ENCODE data around the gene SCML2.
"Not testable (repeated sequence)": the region's sequence is repeated elsewhere in the genome, so short reads cannot be mapped to it uniquely, and the experiment has no call there.

Gene SCML2

GRCh38 chrX:18377796-18378195, 23.3 kb upstream of the SCML2 start:
- Histone ChIP-seq H2BK5ac (ENCODE audit: low read length) (no peak overlapping the region), H3K4ac (ENCODE audit: low read depth, low read length) (no peak overlapping the region), H4K8ac (ENCODE audit: low read depth, low read length) (no peak overlapping the region), H3K27me3 (ENCODE audit: insufficient read depth, low read length, poor library complexity) (no peaks in the 10 kb centered on the region), H3K36me3 (ENCODE audit: control insufficient read depth, insufficient read depth, low read length) (no peaks in the 10 kb centered on the region), H3K79me1 (ENCODE audit: low read length) (no peaks in the 10 kb centered on the region), H3K4me2 (ENCODE audit: low read length) (no peak overlapping the region), H2BK120ac (ENCODE audit: low read depth, low read length) (no peak overlapping the region), H3K23ac (ENCODE audit: low read length) (no peak overlapping the region), H3K4me3 (ENCODE audit: low read length) (no peak overlapping the region), H2AK5ac (ENCODE audit: low read length) (no peak overlapping the region), H3K18ac (ENCODE audit: low read length) (no peak overlapping the region), H3K9ac (ENCODE audit: low read length) (no peak overlapping the region), H4K5ac (ENCODE audit: low read length) (no peak overlapping the region), H3K27ac (ENCODE audit: low read depth, low read length) (no peak overlapping the region), H3K79me2 (ENCODE audit: control insufficient read depth, insufficient read depth, low read length) (no peaks in the 10 kb centered on the region), H3K4me1 (ENCODE audit: control insufficient read depth, low read depth, low read length) (no peaks in the 10 kb centered on the region), H2BK15ac (replicated peaks; ENCODE audit: low read depth) (no peak overlapping the region), H3K56ac (ENCODE audit: low read length) (no peak overlapping the region)
- DNase-seq: peak; percentile 60
- WGBS (ENCODE audit: extremely low coverage, insufficient coverage, low lambda C conversion rate): no CpG with 5 or more reads among the region's 6 CpGs

- H3K23ac ChIP-seq (ENCODE audit: low read length); H3K4me1 ChIP-seq (ENCODE audit: control insufficient read depth, low read depth, low read length); H4K8ac ChIP-seq (ENCODE audit: low read depth, low read length); DNase-seq; H3K56ac ChIP-seq (ENCODE audit: low read length); H3K36me3 ChIP-seq (ENCODE audit: control insufficient read depth, insufficient read depth, low read length); H3K27me3 ChIP-seq (ENCODE audit: insufficient read depth, low read length, poor library complexity); H3K4me2 ChIP-seq (ENCODE audit: low read length); H3K9ac ChIP-seq (ENCODE audit: low read length); H2AK5ac ChIP-seq (ENCODE audit: low read length); H3K79me2 ChIP-seq (ENCODE audit: control insufficient read depth, insufficient read depth, low read length); H3K4me3 ChIP-seq (ENCODE audit: low read length); H2BK15ac ChIP-seq (replicated peaks; ENCODE audit: low read depth); H3K4ac ChIP-seq (ENCODE audit: low read depth, low read length); H2BK5ac ChIP-seq (ENCODE audit: low read length); H2BK120ac ChIP-seq (ENCODE audit: low read depth, low read length); H3K27ac ChIP-seq (ENCODE audit: low read depth, low read length); H3K18ac ChIP-seq (ENCODE audit: low read length); H3K79me1 ChIP-seq (ENCODE audit: low read length); H4K5ac ChIP-seq (ENCODE audit: low read length): not testable (repeated sequence)
- no CpG with 5 or more reads among the region's 9 CpGs for WGBS (ENCODE audit: extremely low coverage, insufficient coverage, low lambda C conversion rate)
These were observed 20.8 kb upstream of the SCML2 start for GRCh38 chrX:18375131-18375805.

- H3K4me1 ChIP-seq (ENCODE audit: control insufficient read depth, low read depth, low read length); H3K27ac ChIP-seq (ENCODE audit: low read depth, low read length); H2AK5ac ChIP-seq (ENCODE audit: low read length); DNase-seq; H3K56ac ChIP-seq (ENCODE audit: low read length); H2BK120ac ChIP-seq (ENCODE audit: low read depth, low read length); H3K9ac ChIP-seq (ENCODE audit: low read length); H3K4me2 ChIP-seq (ENCODE audit: low read length); H3K79me2 ChIP-seq (ENCODE audit: control insufficient read depth, insufficient read depth, low read length); H3K18ac ChIP-seq (ENCODE audit: low read length); H3K27me3 ChIP-seq (ENCODE audit: insufficient read depth, low read length, poor library complexity); H2BK15ac ChIP-seq (replicated peaks; ENCODE audit: low read depth); H3K79me1 ChIP-seq (ENCODE audit: low read length); H3K23ac ChIP-seq (ENCODE audit: low read length); H3K4ac ChIP-seq (ENCODE audit: low read depth, low read length); H2BK5ac ChIP-seq (ENCODE audit: low read length); H4K5ac ChIP-seq (ENCODE audit: low read length); H3K36me3 ChIP-seq (ENCODE audit: control insufficient read depth, insufficient read depth, low read length); H3K4me3 ChIP-seq (ENCODE audit: low read length); H4K8ac ChIP-seq (ENCODE audit: low read depth, low read length): not testable (repeated sequence)
- WGBS (ENCODE audit: extremely low coverage, insufficient coverage, low lambda C conversion rate): no CpG with 5 or more reads among the region's 5 CpGs
These were observed 14.6 kb upstream of the SCML2 start for GRCh38 chrX:18369096-18369495.

- no peaks in the 10 kb centered on the region for H3K4me1 ChIP-seq (ENCODE audit: control insufficient read depth, low read depth, low read length)
- no peak overlapping the region for H3K23ac ChIP-seq (ENCODE audit: low read length)
- no peak overlapping the region for H3K27ac ChIP-seq (ENCODE audit: low read depth, low read length)
- no peak overlapping the region for H2AK5ac ChIP-seq (ENCODE audit: low read length)
- WGBS (ENCODE audit: extremely low coverage, insufficient coverage, low lambda C conversion rate): no CpG with 5 or more reads among the region's 4 CpGs
- H2BK120ac ChIP-seq (ENCODE audit: low read depth, low read length): no peak overlapping the region
- H3K56ac ChIP-seq (ENCODE audit: low read length): no peak overlapping the region
- no peak overlapping the region for H4K5ac ChIP-seq (ENCODE audit: low read length)
- peak; percentile 26 for DNase-seq
- no peaks in the 10 kb centered on the region for H3K27me3 ChIP-seq (ENCODE audit: insufficient read depth, low read length, poor library complexity)
- H2BK5ac ChIP-seq (ENCODE audit: low read length): no peak overlapping the region
- H4K8ac ChIP-seq (ENCODE audit: low read depth, low read length): no peak overlapping the region
- H3K4me3 ChIP-seq (ENCODE audit: low read length): no peak overlapping the region
- H3K79me2 ChIP-seq (ENCODE audit: control insufficient read depth, insufficient read depth, low read length): no peaks in the 10 kb centered on the region
- H2BK15ac ChIP-seq (replicated peaks; ENCODE audit: low read depth): no peak overlapping the region
- no peak overlapping the region for H3K4me2 ChIP-seq (ENCODE audit: low read length)
- no peak overlapping the region for H3K9ac ChIP-seq (ENCODE audit: low read length)
- H3K18ac ChIP-seq (ENCODE audit: low read length): no peak overlapping the region
- no peaks in the 10 kb centered on the region for H3K79me1 ChIP-seq (ENCODE audit: low read length)
- H3K36me3 ChIP-seq (ENCODE audit: control insufficient read depth, insufficient read depth, low read length): no peaks in the 10 kb centered on the region
- H3K4ac ChIP-seq (ENCODE audit: low read depth, low read length): no peak overlapping the region
These were observed 13.9 kb upstream of the SCML2 start for GRCh38 chrX:18368402-18368801.

GRCh38 chrX:18360867-18361266, 6.4 kb upstream of the SCML2 start:
- H4K8ac ChIP-seq (ENCODE audit: low read depth, low read length): no peak overlapping the region
- no peak overlapping the region for H3K23ac ChIP-seq (ENCODE audit: low read length)
- H3K4ac ChIP-seq (ENCODE audit: low read depth, low read length): no peak overlapping the region
- no peak overlapping the region for H3K9ac ChIP-seq (ENCODE audit: low read length)
- H3K36me3 ChIP-seq (ENCODE audit: control insufficient read depth, insufficient read depth, low read length): no peaks in the 10 kb centered on the region
- no peaks in the 10 kb centered on the region for H3K79me1 ChIP-seq (ENCODE audit: low read length)
- no peaks in the 10 kb centered on the region for H3K79me2 ChIP-seq (ENCODE audit: control insufficient read depth, insufficient read depth, low read length)
- H2BK15ac ChIP-seq (replicated peaks; ENCODE audit: low read depth): no peak overlapping the region
- no peaks in the 10 kb centered on the region for H3K4me1 ChIP-seq (ENCODE audit: control insufficient read depth, low read depth, low read length)
- DNase-seq: no peak
- no peak overlapping the region for H3K56ac ChIP-seq (ENCODE audit: low read length)
- no peak overlapping the region for H2AK5ac ChIP-seq (ENCODE audit: low read length)
- H3K27ac ChIP-seq (ENCODE audit: low read depth, low read length): no peak overlapping the region
- no CpG with 5 or more reads among the region's 4 CpGs for WGBS (ENCODE audit: extremely low coverage, insufficient coverage, low lambda C conversion rate)
- no peaks in the 10 kb centered on the region for H3K27me3 ChIP-seq (ENCODE audit: insufficient read depth, low read length, poor library complexity)
- H2BK5ac ChIP-seq (ENCODE audit: low read length): no peak overlapping the region
- H3K18ac ChIP-seq (ENCODE audit: low read length): no peak overlapping the region
- H2BK120ac ChIP-seq (ENCODE audit: low read depth, low read length): no peak overlapping the region
- no peak overlapping the region for H3K4me3 ChIP-seq (ENCODE audit: low read length)
- no peak overlapping the region for H4K5ac ChIP-seq (ENCODE audit: low read length)
- H3K4me2 ChIP-seq (ENCODE audit: low read length): no peak overlapping the region

GRCh38 chrX:18353931-18354368, 538 bp downstream of the SCML2 start:
- Histone ChIP-seq H3K79me1 (ENCODE audit: low read length) (no peaks in the 10 kb centered on the region), H3K79me2 (ENCODE audit: control insufficient read depth, insufficient read depth, low read length) (no peaks in the 10 kb centered on the region), H3K4me2 (ENCODE audit: low read length) (peak overlapping the region; percentile 14), H3K56ac (ENCODE audit: low read length) (peak overlapping the region; percentile 81), H4K8ac (ENCODE audit: low read depth, low read length) (no peak overlapping the region), H3K36me3 (ENCODE audit: control insufficient read depth, insufficient read depth, low read length) (no peaks in the 10 kb centered on the region), H2BK15ac (replicated peaks; ENCODE audit: low read depth) (no peak overlapping the region), H3K27me3 (ENCODE audit: insufficient read depth, low read length, poor library complexity) (no peaks in the 10 kb centered on the region), H2BK5ac (ENCODE audit: low read length) (no peak overlapping the region), H3K9ac (ENCODE audit: low read length) (peak overlapping the region; percentile 32), H3K18ac (ENCODE audit: low read length) (peak overlapping the region; percentile 31), H3K4ac (ENCODE audit: low read depth, low read length) (no peak overlapping the region), H3K27ac (ENCODE audit: low read depth, low read length) (no peak overlapping the region), H2BK120ac (ENCODE audit: low read depth, low read length) (no peak overlapping the region), H3K4me3 (ENCODE audit: low read length) (peak overlapping the region; percentile 23), H3K23ac (ENCODE audit: low read length) (no peak overlapping the region), H2AK5ac (ENCODE audit: low read length) (no peak overlapping the region), H3K4me1 (ENCODE audit: control insufficient read depth, low read depth, low read length) (no peaks in the 10 kb centered on the region), H4K5ac (ENCODE audit: low read length) (no peak overlapping the region)
- peak; percentile 52 for DNase-seq
- no CpG with 5 or more reads among the region's 50 CpGs for WGBS (ENCODE audit: extremely low coverage, insufficient coverage, low lambda C conversion rate)
